H1 (cell line): ENCODE measurements around the gene DHCR24. TPM values are rescaled to one million over a fixed set of nuclear protein-coding genes. Genes with fewer than 3 reads are reported as not detected.

Experiments
- CTCF ChIA-PET: fragments of 300-600 bp; sonication (Branson Sonifier 250); formaldehyde crosslinking; loops from one replicate; lab custom pipeline; 2021; ENCODE audit not compliant: partially characterized antibody; lab: Charles Lee
- POLR2A ChIA-PET: fragments of 300-600 bp; sonication (Branson Sonifier 250); formaldehyde crosslinking; loops from one replicate; lab custom pipeline; 2021; ENCODE audit warnings: inconsistent platforms; ENCODE audit not compliant: partially characterized antibody; lab: Charles Lee
- DNase-seq, 2 experiments: peaks; one replicate each; pipeline versions ENCODE4 v3.0.0 to v3.0.0-alpha.2; 2010 to 2022; ENCODE audit warnings: low spot score in 2 of 2, low read depth in 1 of 2, mixed read lengths in 1 of 2
- FAIRE-seq: peaks from 2 replicates; lab custom pipeline; 2011; peaks lifted over from hg19 to GRCh38; lab: Jason Lieb, UNC
- H2AFZ ChIP-seq: 2 replicates; pipeline ENCODE4 v1.8.1; 2012; ENCODE audit warnings: low read length, inconsistent platforms
- H2AK5ac ChIP-seq: 2 replicates; pipeline ENCODE4 v1.6.1; 2013; ENCODE audit warnings: low read depth, low read length
- H2BK120ac ChIP-seq: replicated peaks from 2 replicates; pipeline ENCODE3; 2013; ENCODE audit warnings: low read depth, low read length, inconsistent platforms
- H2BK12ac ChIP-seq: 2 replicates; pipeline ENCODE4 v1.6.1; 2013; ENCODE audit warnings: low read depth, low read length
- H2BK15ac ChIP-seq: 2 replicates; pipeline ENCODE4 v1.6.1; 2013; ENCODE audit warnings: low read length
- H2BK20ac ChIP-seq: 2 replicates; pipeline ENCODE4 v1.6.1; 2013; ENCODE audit warnings: low read length
- H2BK5ac ChIP-seq: 2 replicates; pipeline ENCODE4 v1.6.1; 2013; ENCODE audit warnings: low read depth, low read length
- H3K14ac ChIP-seq: 2 replicates; pipeline ENCODE4 v1.6.1; 2013; ENCODE audit warnings: inconsistent platforms; ENCODE audit not compliant: insufficient read length
- H3K18ac ChIP-seq: 2 replicates; pipeline ENCODE4 v1.6.1; 2013; ENCODE audit warnings: low read length; ENCODE audit errors: extremely low read depth
- H3K23ac ChIP-seq: 2 replicates; pipeline ENCODE4 v1.6.1; 2013; ENCODE audit warnings: inconsistent platforms; ENCODE audit not compliant: insufficient read length
- H3K23me2 ChIP-seq: 2 replicates; pipeline ENCODE4 v1.6.1; 2013; ENCODE audit warnings: low read depth, low read length
- H3K27ac ChIP-seq: 2 replicates; pipeline ENCODE4 v1.6.1; 2011; ENCODE audit warnings: low read depth, low read length, inconsistent platforms
- H3K27me3 ChIP-seq, 4 experiments: replicated peaks in 1 of 4; 1 replicate in 1 of 4; 2 replicates in 3 of 4; pipeline versions ENCODE4 v1.6.1 to v1.8.1; 2011 to 2013; ENCODE audit warnings: low read length in 3 of 4, mild to moderate bottlenecking in 3 of 4, inconsistent platforms in 2 of 4, mixed read lengths in 2 of 4, moderate library complexity in 1 of 4; ENCODE audit not compliant: control insufficient read depth in 3 of 4, insufficient read depth in 3 of 4; ENCODE audit errors: extremely low read depth in 1 of 4
- H3K36me3 ChIP-seq, 4 experiments: 2 replicates each; pipeline versions ENCODE4 v1.6.1 to v1.8.1; 2011 to 2013; ENCODE audit warnings: mild to moderate bottlenecking in 4 of 4, low read length in 3 of 4, moderate library complexity in 2 of 4, control low read depth in 1 of 4, inconsistent platforms in 1 of 4; ENCODE audit not compliant: insufficient read depth in 4 of 4, control insufficient read depth in 2 of 4
- H3K4ac ChIP-seq: replicated peaks from 2 replicates; pipeline ENCODE3; 2013; ENCODE audit warnings: low read length, low read depth, mixed read lengths, inconsistent platforms; ENCODE audit not compliant: insufficient read length
- H3K4me1 ChIP-seq, 4 experiments: replicated peaks in 1 of 4; 1 replicate in 1 of 4; 2 replicates in 3 of 4; pipeline versions ENCODE4 v1.6.1 to v1.8.1; 2011 to 2013; ENCODE audit warnings: low read length in 3 of 4, inconsistent platforms in 2 of 4, mixed read lengths in 1 of 4; ENCODE audit not compliant: insufficient read depth in 4 of 4, control insufficient read depth in 3 of 4
- H3K4me2 ChIP-seq, 2 experiments: 2 replicates each; pipeline versions ENCODE4 v1.6.1 to v1.8.1; 2011 to 2013; ENCODE audit warnings: low read depth in 2 of 2, low read length in 2 of 2, control low read depth in 1 of 2, inconsistent platforms in 1 of 2, mild to moderate bottlenecking in 1 of 2; ENCODE audit not compliant: insufficient read depth in 1 of 2
- H3K4me3 ChIP-seq, 4 experiments: fragments of 200-600, 300-600 bp in 1 of 4; sonication (generic), shearing (Covaris generic), sonication (Bioruptor Twin) in 1 of 4; 2 replicates each; pipeline versions ENCODE4 v1.5.1 to v1.8.1; 2011 to 2016; ENCODE audit warnings: low read length in 4 of 4, low read depth in 3 of 4, control low read depth in 2 of 4, inconsistent platforms in 2 of 4, mild to moderate bottlenecking in 2 of 4, mixed read lengths in 1 of 4, moderate library complexity in 1 of 4; ENCODE audit not compliant: insufficient read depth in 2 of 4; ENCODE audit errors: extremely low read depth in 1 of 4
- H3K56ac ChIP-seq: replicated peaks from 2 replicates; pipeline ENCODE3; 2013; ENCODE audit warnings: low read depth, mild to moderate bottlenecking, mixed read lengths, low read length, inconsistent platforms; ENCODE audit not compliant: insufficient read length
- H3K79me1 ChIP-seq: 2 replicates; pipeline ENCODE4 v1.6.1; 2013; ENCODE audit warnings: low read depth, low read length, control low read depth
- H3K79me2 ChIP-seq, 2 experiments: 2 replicates each; pipeline versions ENCODE4 v1.6.1 to v1.8.1; 2012 to 2013; ENCODE audit warnings: low read length in 2 of 2, mild to moderate bottlenecking in 2 of 2, inconsistent platforms in 1 of 2; ENCODE audit not compliant: insufficient read depth in 2 of 2, control insufficient read depth in 1 of 2
- H3K9ac ChIP-seq, 4 experiments: replicated peaks in 1 of 4; 1 replicate in 1 of 4; 2 replicates in 3 of 4; pipeline versions ENCODE4 v1.6.1 to v1.8.1; 2011 to 2013; ENCODE audit warnings: low read depth in 3 of 4, low read length in 3 of 4, control low read depth in 2 of 4, mild to moderate bottlenecking in 2 of 4, moderate library complexity in 2 of 4, inconsistent platforms in 1 of 4; ENCODE audit errors: extremely low read depth in 1 of 4
- H3K9me3 ChIP-seq, 2 experiments: 2 replicates each; pipeline versions ENCODE4 v1.6.1 to v1.8.1; 2012 to 2013; ENCODE audit warnings: mild to moderate bottlenecking in 2 of 2, moderate library complexity in 2 of 2, control low read depth in 1 of 2, inconsistent platforms in 1 of 2, low read depth in 1 of 2, low read length in 1 of 2, mixed read lengths in 1 of 2; ENCODE audit not compliant: insufficient read depth in 2 of 2
- H4K20me1 ChIP-seq, 2 experiments: replicated peaks in 1 of 2; 2 replicates each; pipeline versions ENCODE3 to v1.8.1; 2011 to 2013; ENCODE audit warnings: inconsistent platforms in 2 of 2, low read length in 2 of 2, mild to moderate bottlenecking in 1 of 2; ENCODE audit not compliant: insufficient read depth in 2 of 2, control insufficient read depth in 1 of 2
- H4K5ac ChIP-seq: 2 replicates; pipeline ENCODE4 v1.6.1; 2013; ENCODE audit warnings: low read length, low read depth, mixed read lengths, inconsistent platforms; ENCODE audit not compliant: insufficient read length
- H4K8ac ChIP-seq: 2 replicates; pipeline ENCODE4 v1.8.0; 2013; ENCODE audit warnings: mild to moderate bottlenecking, moderate library complexity, low read length, inconsistent platforms; ENCODE audit not compliant: insufficient read depth; ENCODE audit errors: extremely low read depth
- H4K91ac ChIP-seq: replicated peaks from 2 replicates; pipeline ENCODE3; 2013; ENCODE audit warnings: low read length, mixed read lengths, inconsistent platforms; ENCODE audit not compliant: insufficient read length
- CREB1 ChIP-seq: IDR thresholded peaks from 2 replicates; pipeline ENCODE4 v1.6.1; 2012; ENCODE audit warnings: inconsistent platforms
- HDAC2 ChIP-seq, 2 experiments: fragments of 300-600 bp in 1 of 2; sonication (generic) in 1 of 2; IDR thresholded peaks; 2 replicates each; pipeline ENCODE4 v1.6.1; 2011 to 2012; ENCODE audit warnings: low read depth in 2 of 2, low read length in 2 of 2, mild to moderate bottlenecking in 2 of 2, moderate library complexity in 2 of 2, borderline replicate concordance in 1 of 2, inconsistent platforms in 1 of 2
- JUN ChIP-seq: IDR thresholded peaks from 2 replicates; pipeline ENCODE4 v1.6.1; 2011; ENCODE audit warnings: low read depth, mild to moderate bottlenecking, improper control_type of control experiment, low read length
- JUND ChIP-seq: IDR thresholded peaks from 2 replicates; pipeline ENCODE4 v1.6.1; 2011; ENCODE audit warnings: mild to moderate bottlenecking, improper control_type of control experiment, low read length
- MAX ChIP-seq: IDR thresholded peaks from 2 replicates; pipeline ENCODE4 v1.6.1; 2012; ENCODE audit warnings: inconsistent platforms
- NRF1 ChIP-seq: IDR thresholded peaks from 2 replicates; pipeline ENCODE4 v1.6.1; 2011; ENCODE audit warnings: mild to moderate bottlenecking, low read depth, low read length, improper control_type of control experiment
- POLR2A ChIP-seq, 2 experiments: IDR thresholded peaks; 1 replicate in 1 of 2; 2 replicates in 1 of 2; pipeline ENCODE4 v1.6.1; 2011; ENCODE audit warnings: low read depth in 2 of 2, low read length in 2 of 2, mild to moderate bottlenecking in 2 of 2; ENCODE audit errors: control extremely low read depth in 1 of 2
- POU5F1 ChIP-seq: IDR thresholded peaks from 2 replicates; pipeline ENCODE4 v1.6.1; 2011; ENCODE audit warnings: low read depth, mild to moderate bottlenecking, low read length, moderate library complexity
- SIN3A ChIP-seq, 2 experiments: IDR thresholded peaks in 1 of 2; conservative IDR thresholded peaks in 1 of 2; 2 replicates each; pipeline ENCODE4 v1.6.1; 2011 to 2012; ENCODE audit warnings: low read length in 2 of 2, improper control_type of control experiment in 1 of 2, low read depth in 1 of 2, mild to moderate bottlenecking in 1 of 2
- TCF12 ChIP-seq: IDR thresholded peaks from 2 replicates; pipeline ENCODE4 v1.6.1; 2011; ENCODE audit warnings: low read depth, mild to moderate bottlenecking, low read length
- USF2 ChIP-seq: IDR thresholded peaks from 2 replicates; pipeline ENCODE4 v1.6.1; 2011; ENCODE audit warnings: low read length, improper control_type of control experiment
- ZNF274 ChIP-seq: IDR thresholded peaks from 2 replicates; pipeline ENCODE4 v1.7.0; 2012; ENCODE audit warnings: low read length, borderline replicate concordance; ENCODE audit errors: extremely low read depth
- WGBS, 2 experiments: shearing (Covaris generic) in 1 of 2; methylation state at CpG; one replicate each; pipeline versions ENCODE4 v1.1.6 to v1.1.7; 2013 to 2015; ENCODE audit warnings: low lambda C conversion rate in 2 of 2, mixed read lengths in 2 of 2, inconsistent platforms in 1 of 2, low coverage in 1 of 2, missing lambda C conversion rate in 1 of 2; ENCODE audit not compliant: insufficient replicate concordance in 2 of 2, insufficient coverage in 1 of 2, insufficient read length in 1 of 2; ENCODE audit errors: extremely low coverage in 1 of 2, missing lambda C conversion rate in 1 of 2; 5-methylcytosine and 5-hydroxymethylcytosine counted together
- polyA plus RNA-seq, 7 experiments: library from polyadenylated mRNA; depleted of rRNA in 3 of 7; stranded (reverse) in 5 of 7; unstranded in 2 of 7; fragments of >200 nt in 5 of 7; fragments of 200-250 nt in 2 of 7; gene quantifications; 1 replicate in 5 of 7; 2 replicates in 1 of 7; 4 replicates in 1 of 7; pipeline versions ENCODE4 v1.2.1 to v1.2.3, GENCODE V29; 2011 to 2013; ENCODE audit warnings: missing spikeins in 2 of 7, mixed read lengths in 2 of 7
- total RNA-seq: library from RNA; stranded (reverse); fragmentation: NEBNext Ultra II Directional; extraction: Animal tissue kit (Norgen Biotek cat#: 25700); gene quantifications from 2 replicates; pipeline ENCODE4 v1.2.1, GENCODE V29; 2021

The DHCR24 gene
- total and polyA plus RNA-seq, 2 of the 8 experiments (the other 6 are each of a cell fraction or from before 2014, with no cell fraction given) = 370 to 419 TPM

GRCh38 chr1:54842206-54842915 lies 44.6 kb downstream of the DHCR24 start:
- ChIA-PET CTCF (interaction anchor here (1.1 kb wide), 1 partner anchor 10 kb away, joined by 4 read pairs; no protein-coding TSS in a partner anchor), POLR2A (interaction anchor here (0.6 to 2.1 kb wide), 2 partner anchors 10 to 22 kb away, joined by 3 to 5 read pairs; no protein-coding TSS in a partner anchor)
- Histone ChIP-seq H3K18ac (no peak overlapping the region), H3K14ac (no peak overlapping the region), H3K36me3 (no peaks in the 10 kb centered on the region), H3K79me1 (peaks cover 2% of the 10 kb centered on the region; the same call in 1 of the 2 replicates), H3K9me3 (0 out of 4 replicates have a peak, but pooled peaks cover 0 to 3% of the 10 kb centered on the region in 2 experiments), H3K4me2 (no peak overlapping the region), H3K4me1 (no peaks in the 10 kb centered on the region), H4K91ac (no peak overlapping the region), H3K56ac (no peak overlapping the region), H3K23me2 (no peaks in the 10 kb centered on the region), H3K4me3 (no peak overlapping the region), H2BK5ac (no peak overlapping the region), H3K4ac (no peak overlapping the region), H3K27ac (no peak overlapping the region), H2BK15ac (no peak overlapping the region), H3K23ac (no peak overlapping the region), H3K79me2 (no peaks in the 10 kb centered on the region), H4K5ac (no peak overlapping the region), H3K27me3 (no peaks in the 10 kb centered on the region), H4K8ac (no peak overlapping the region), H2BK120ac (no peak overlapping the region), H2AK5ac (no peak overlapping the region), H2BK20ac (no peak overlapping the region), H2BK12ac (no peak overlapping the region), H2AFZ (no peak overlapping the region), H4K20me1 (no peaks in the 10 kb centered on the region), H3K9ac (no peak overlapping the region)
- peak in 1 of 2 experiments; percentile 33 for DNase-seq
- 84% methylated on average over 10 of the region's 10 CpGs; no CpG with 5 or more reads in 1 of the 2 experiments for WGBS, 2 experiments
- FAIRE-seq = no peak
- no peak for TF ChIP-seq ZNF274
- TF ChIP-seq NRF1 = no peak
- no peak for TF ChIP-seq USF2
- TF ChIP-seq POU5F1 = no peak
- TF ChIP-seq HDAC2 (IDR thresholded peaks at IDR 0.05; ENCODE audit: borderline replicate concordance in 1 of 2, low read depth in 2 of 2, low read length in 2 of 2) = no peak
- no peak for TF ChIP-seq JUND
- no peak for TF ChIP-seq POLR2A (IDR thresholded peaks at IDR 0.05; ENCODE audit: control extremely low read depth in 1 of 2, low read depth in 2 of 2, low read length in 2 of 2)
- TF ChIP-seq CREB1 = no peak
- no peak for TF ChIP-seq SIN3A (conservative IDR thresholded peaks at IDR 0.05 in 1 of 2, IDR thresholded peaks at IDR 0.05 in 1 of 2; ENCODE audit: low read depth in 1 of 2, low read length in 2 of 2)
- TF ChIP-seq JUN = no peak
- no peak for TF ChIP-seq TCF12
- TF ChIP-seq MAX = no peak
